Panc1 (cell line): Measurements from ENCODE around the gene WBP2. TPM values are rescaled to one million over a fixed set of nuclear protein-coding genes. Genes with fewer than 3 reads are reported as not detected.

ENCODE experiments used
- ATAC-seq: fragments of 200-7000 bp; cut with Tn5 transposase; 2 replicates; pipeline ENCODE4 v1.9.1; 2020; ENCODE audit warnings: mild to moderate bottlenecking, moderate library complexity
- BruUV-seq: library from RNA; stranded (reverse); fragments of 400-500 nt; replicated peaks from 2 replicates; lab custom pipeline; 2021; lab: Mats Ljungman, UMichigan
- CTCF ChIA-PET: fragments of 300-600 bp; sonication (Branson Sonifier 250); formaldehyde crosslinking; loops from one replicate; lab custom pipeline; 2022; ENCODE audit warnings: antibody characterized with exemption; lab: Charles Lee
- POLR2A ChIA-PET: fragments of 300-600 bp; sonication (Branson Sonifier 250); formaldehyde crosslinking; loops from one replicate; lab custom pipeline; 2022; ENCODE audit warnings: antibody characterized with exemption; lab: Charles Lee
- DNase-seq: peaks from one replicate; pipeline ENCODE4 v3.0.0-alpha.2; 2010; ENCODE audit warnings: low read depth, low spot score
- H3K27ac ChIP-seq: 2 replicates; pipeline ENCODE4 v1.5.1; 2011; ENCODE audit warnings: mild to moderate bottlenecking, low read length, inconsistent platforms
- H3K27me3 ChIP-seq: fragments of 200-500 bp; sonication (Bioruptor generic); 2 replicates; pipeline ENCODE4 v1.6.0; 2014; ENCODE audit warnings: low read length, inconsistent platforms; ENCODE audit not compliant: control insufficient read depth, insufficient read depth
- H3K36me3 ChIP-seq: fragments of 200-500 bp; sonication (Bioruptor generic); 2 replicates; pipeline ENCODE4 v1.5.1; 2014; ENCODE audit warnings: inconsistent platforms, mild to moderate bottlenecking, low read length, moderate library complexity; ENCODE audit not compliant: control insufficient read depth, insufficient read depth
- H3K4me1 ChIP-seq: 2 replicates; pipeline ENCODE4 v1.5.1; 2011; ENCODE audit warnings: inconsistent platforms, mild to moderate bottlenecking, low read length, moderate library complexity; ENCODE audit not compliant: control insufficient read depth, insufficient read depth
- H3K4me3 ChIP-seq, 2 experiments: 2 replicates each; pipeline ENCODE4 v1.5.1; 2011 to 2012; ENCODE audit warnings: low read depth in 2 of 2, low read length in 2 of 2, mild to moderate bottlenecking in 2 of 2, inconsistent platforms in 1 of 2, moderate library complexity in 1 of 2
- H3K9me3 ChIP-seq: fragments of 200-500 bp; sonication (Bioruptor generic); 2 replicates; pipeline ENCODE4 v1.5.1; 2014; ENCODE audit warnings: low read depth, mild to moderate bottlenecking, inconsistent platforms, low read length, moderate library complexity; ENCODE audit not compliant: control insufficient read depth, insufficient read depth
- POLR2AphosphoS5 ChIP-seq: IDR thresholded peaks from 2 replicates; pipeline ENCODE4 v1.6.1; 2012; ENCODE audit warnings: mild to moderate bottlenecking, low read depth, low read length, moderate library complexity
- SIN3A ChIP-seq: IDR thresholded peaks from 2 replicates; pipeline ENCODE4 v1.6.1; 2012; ENCODE audit warnings: low read depth, mild to moderate bottlenecking, low read length, moderate library complexity, borderline replicate concordance; ENCODE audit not compliant: insufficient read depth
- TCF7L2 ChIP-seq: IDR thresholded peaks from 2 replicates; pipeline ENCODE4 v1.6.1; 2011; ENCODE audit warnings: mild to moderate bottlenecking, low read depth, low read length, inconsistent platforms
- in situ Hi-C: cut with HindIII; loops from 2 replicates; pipeline ENCODE4 v1.10.0; 2016; ENCODE audit warnings: low sequenced_read_pairs, low pct_unique_long_range_greater_than_20kb
- intact Hi-C: fragments of 100-400 bp; cut with micrococcal nuclease; formaldehyde crosslinking; loops from one replicate; pipeline ENCODE4 v1.10.0; 2022; ENCODE audit not compliant: unreplicated experiment
- total RNA-seq: library from RNA; stranded (reverse); gene quantifications from one replicate; pipeline ENCODE4 v1.2.1, GENCODE V29; 2021; ENCODE audit not compliant: unreplicated experiment
- TF ChIP-seq, protein P1 (sequence below): fragments of 450-650 bp; IDR thresholded peaks from 2 replicates; pipeline ENCODE4 v1.5.1; 2017; ENCODE audit warnings: mild to moderate bottlenecking
- TF ChIP-seq, protein P2 (sequence below), 2 experiments: IDR thresholded peaks; 2 replicates each; pipeline ENCODE4 v1.6.1; 2011 to 2012; ENCODE audit warnings: low read depth in 2 of 2, control low read depth in 1 of 2, low read length in 1 of 2, mild to moderate bottlenecking in 1 of 2, moderate library complexity in 1 of 2; ENCODE audit not compliant: insufficient read depth in 1 of 2

WBP2 gene
- total RNA-seq, 1 experiment from 2014 or later, result 163 TPM

DNA sequence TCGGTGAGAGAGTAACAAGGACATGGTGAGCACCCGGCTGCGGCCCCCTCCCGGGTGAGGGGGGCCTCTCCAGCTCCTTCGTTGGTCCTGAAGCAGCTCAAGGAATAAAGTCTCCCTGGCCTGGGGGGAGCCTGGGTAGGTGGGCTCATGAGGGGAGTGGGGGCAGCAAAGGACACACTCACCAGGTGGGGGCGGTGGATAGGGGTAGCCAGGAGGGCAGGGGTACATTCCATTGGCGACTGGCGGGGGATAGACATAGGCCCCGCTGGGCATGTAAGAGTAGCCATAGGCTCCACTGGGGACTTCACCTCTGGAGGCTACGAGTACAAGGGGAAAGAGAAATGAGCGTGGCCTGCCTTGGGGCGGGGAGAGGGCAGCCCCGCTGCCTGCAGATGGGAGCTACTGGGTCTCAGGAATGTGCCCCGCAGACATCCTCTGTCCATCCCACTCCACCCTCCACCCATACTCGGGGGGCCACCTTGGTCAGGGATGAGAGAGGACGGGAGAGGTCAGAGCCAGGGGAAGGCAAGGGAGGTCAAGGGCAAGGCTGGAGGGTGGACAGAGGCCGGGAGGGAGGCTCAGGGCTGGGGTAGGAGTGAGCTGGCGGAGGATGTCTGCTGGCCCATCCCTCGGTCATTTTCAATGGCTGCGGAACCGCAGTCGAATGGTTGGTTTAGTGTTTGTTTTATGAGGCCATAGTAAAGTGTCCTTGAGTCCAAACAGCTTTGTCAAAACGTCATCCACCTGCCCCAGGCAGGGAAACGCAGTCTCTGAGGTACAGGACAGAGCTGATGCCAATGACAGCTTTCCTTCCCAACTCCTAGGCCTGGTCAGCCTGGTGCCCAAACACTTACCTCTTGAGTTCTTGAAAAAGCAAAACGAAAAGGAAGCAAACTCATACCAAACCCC is 7.3 kb downstream of the WBP2 start:
- ATAC-seq, result no peak
- TF ChIP-seq, protein P1, sequence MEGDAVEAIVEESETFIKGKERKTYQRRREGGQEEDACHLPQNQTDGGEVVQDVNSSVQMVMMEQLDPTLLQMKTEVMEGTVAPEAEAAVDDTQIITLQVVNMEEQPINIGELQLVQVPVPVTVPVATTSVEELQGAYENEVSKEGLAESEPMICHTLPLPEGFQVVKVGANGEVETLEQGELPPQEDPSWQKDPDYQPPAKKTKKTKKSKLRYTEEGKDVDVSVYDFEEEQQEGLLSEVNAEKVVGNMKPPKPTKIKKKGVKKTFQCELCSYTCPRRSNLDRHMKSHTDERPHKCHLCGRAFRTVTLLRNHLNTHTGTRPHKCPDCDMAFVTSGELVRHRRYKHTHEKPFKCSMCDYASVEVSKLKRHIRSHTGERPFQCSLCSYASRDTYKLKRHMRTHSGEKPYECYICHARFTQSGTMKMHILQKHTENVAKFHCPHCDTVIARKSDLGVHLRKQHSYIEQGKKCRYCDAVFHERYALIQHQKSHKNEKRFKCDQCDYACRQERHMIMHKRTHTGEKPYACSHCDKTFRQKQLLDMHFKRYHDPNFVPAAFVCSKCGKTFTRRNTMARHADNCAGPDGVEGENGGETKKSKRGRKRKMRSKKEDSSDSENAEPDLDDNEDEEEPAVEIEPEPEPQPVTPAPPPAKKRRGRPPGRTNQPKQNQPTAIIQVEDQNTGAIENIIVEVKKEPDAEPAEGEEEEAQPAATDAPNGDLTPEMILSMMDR, result no peak
- TF ChIP-seq TCF7L2, result no peak
- TF ChIP-seq SIN3A, result no peak
- TF ChIP-seq POLR2AphosphoS5, result no peak
- TF ChIP-seq, protein P2, sequence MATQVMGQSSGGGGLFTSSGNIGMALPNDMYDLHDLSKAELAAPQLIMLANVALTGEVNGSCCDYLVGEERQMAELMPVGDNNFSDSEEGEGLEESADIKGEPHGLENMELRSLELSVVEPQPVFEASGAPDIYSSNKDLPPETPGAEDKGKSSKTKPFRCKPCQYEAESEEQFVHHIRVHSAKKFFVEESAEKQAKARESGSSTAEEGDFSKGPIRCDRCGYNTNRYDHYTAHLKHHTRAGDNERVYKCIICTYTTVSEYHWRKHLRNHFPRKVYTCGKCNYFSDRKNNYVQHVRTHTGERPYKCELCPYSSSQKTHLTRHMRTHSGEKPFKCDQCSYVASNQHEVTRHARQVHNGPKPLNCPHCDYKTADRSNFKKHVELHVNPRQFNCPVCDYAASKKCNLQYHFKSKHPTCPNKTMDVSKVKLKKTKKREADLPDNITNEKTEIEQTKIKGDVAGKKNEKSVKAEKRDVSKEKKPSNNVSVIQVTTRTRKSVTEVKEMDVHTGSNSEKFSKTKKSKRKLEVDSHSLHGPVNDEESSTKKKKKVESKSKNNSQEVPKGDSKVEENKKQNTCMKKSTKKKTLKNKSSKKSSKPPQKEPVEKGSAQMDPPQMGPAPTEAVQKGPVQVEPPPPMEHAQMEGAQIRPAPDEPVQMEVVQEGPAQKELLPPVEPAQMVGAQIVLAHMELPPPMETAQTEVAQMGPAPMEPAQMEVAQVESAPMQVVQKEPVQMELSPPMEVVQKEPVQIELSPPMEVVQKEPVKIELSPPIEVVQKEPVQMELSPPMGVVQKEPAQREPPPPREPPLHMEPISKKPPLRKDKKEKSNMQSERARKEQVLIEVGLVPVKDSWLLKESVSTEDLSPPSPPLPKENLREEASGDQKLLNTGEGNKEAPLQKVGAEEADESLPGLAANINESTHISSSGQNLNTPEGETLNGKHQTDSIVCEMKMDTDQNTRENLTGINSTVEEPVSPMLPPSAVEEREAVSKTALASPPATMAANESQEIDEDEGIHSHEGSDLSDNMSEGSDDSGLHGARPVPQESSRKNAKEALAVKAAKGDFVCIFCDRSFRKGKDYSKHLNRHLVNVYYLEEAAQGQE (IDR thresholded peaks at IDR 0.05; ENCODE audit: insufficient read depth in 1 of 2, low read depth in 2 of 2, low read length in 1 of 2), result no peak
- H3K9me3 ChIP-seq, result no peaks in the 10 kb centered on the region
- no peaks in the 10 kb centered on the region; the same call in 1 of the 2 replicates for H3K36me3 ChIP-seq
- ChIA-PET POLR2A (no interaction called here), CTCF (interaction anchor here (0.6 to 1.2 kb wide), 7 partner anchors 8 to 94 kb away, joined by 3 to 10 read pairs (median 3); no protein-coding TSS in a partner anchor)
- no peaks in the 10 kb centered on the region for H3K27me3 ChIP-seq
- BruUV-seq, result no TSS peak
- H3K27ac ChIP-seq, result no peak overlapping the region
- in situ Hi-C loops (no loop called here), intact Hi-C loops (no loop called here)
- no peak for DNase-seq
- H3K4me3 ChIP-seq, result no peak overlapping the region
- peaks cover 41% of the 10 kb centered on the region for H3K4me1 ChIP-seq

DNA sequence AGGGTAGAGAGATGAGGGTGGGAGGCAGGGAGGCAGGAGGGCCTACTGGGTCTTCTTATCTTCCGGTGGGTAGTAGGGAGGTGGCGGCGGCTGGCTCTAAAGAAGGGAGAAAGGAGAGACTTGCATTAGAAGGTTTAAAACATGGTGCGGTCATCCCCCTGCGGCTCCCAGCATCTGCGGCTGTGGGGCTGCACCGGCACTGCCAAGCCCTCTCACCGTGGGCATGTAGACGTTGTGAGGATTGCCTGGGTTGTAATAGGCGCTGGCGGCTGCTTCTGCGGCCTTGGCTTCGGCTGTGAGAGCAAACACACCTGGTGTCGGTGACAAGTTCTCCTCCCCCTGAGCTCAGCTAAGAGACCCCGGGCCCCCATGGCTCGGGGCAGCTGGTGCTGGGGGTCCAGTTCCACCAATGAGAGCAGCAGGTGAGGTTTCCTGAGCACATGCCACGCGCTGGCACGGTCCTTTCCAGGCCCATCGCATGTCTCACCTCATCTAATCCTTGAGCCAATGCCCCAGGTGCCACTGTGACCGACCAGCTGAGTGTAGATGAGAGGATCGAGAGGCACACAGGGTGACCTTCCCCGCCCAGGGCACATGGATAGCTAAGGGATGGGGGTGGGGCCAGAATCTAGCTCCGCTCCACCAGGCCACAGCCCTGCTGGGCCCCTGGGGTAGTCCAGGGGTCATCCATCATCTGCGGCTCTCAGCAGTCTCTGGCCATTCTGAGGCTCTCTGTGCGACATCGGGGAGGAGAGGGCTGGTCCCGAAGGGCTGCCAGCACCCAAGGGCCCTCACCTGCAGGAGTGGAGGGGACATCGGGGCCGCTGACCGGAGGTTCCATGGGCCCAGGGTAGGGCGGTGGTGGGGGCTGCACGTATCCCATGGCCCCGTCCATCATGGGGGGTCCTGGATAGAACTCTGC is 8.2 kb downstream of the WBP2 start:
- intact Hi-C loops, result no loop called here
- no peak for ATAC-seq

More for the DNA sequence above, 8.2 kb downstream of the WBP2 start:
- Histone ChIP-seq H3K27me3 (no peaks in the 10 kb centered on the region), H3K4me3 (no peak overlapping the region), H3K9me3 (no peaks in the 10 kb centered on the region), H3K27ac (no peak overlapping the region; the same call in 1 of the 2 replicates), H3K4me1 (peaks cover 41% of the 10 kb centered on the region), H3K36me3 (no peaks in the 10 kb centered on the region; the same call in 1 of the 2 replicates)
- ChIA-PET POLR2A (no interaction called here), CTCF (interaction anchor here (0.6 to 2.4 kb wide), 7 partner anchors 9 to 67 kb away, joined by 3 to 22 read pairs (median 3); partner anchors contain the start of gene WBP2)
- in situ Hi-C loops, result no loop called here
- no peak for DNase-seq
- TF ChIP-seq TCF7L2 (no peak), POLR2AphosphoS5 (no peak), SIN3A (no peak)
- TF ChIP-seq, protein P1, result no peak
- TF ChIP-seq, protein P2 (IDR thresholded peaks at IDR 0.05; ENCODE audit: insufficient read depth in 1 of 2, low read depth in 2 of 2, low read length in 1 of 2), result no peak
- no TSS peak for BruUV-seq
